Activated effector memory CD4-positive, alpha-beta T cell treated with Interleukin-2 at 50 U/mL for 16 hours (primary cell): ENCODE data around the gene SPN.
"Not testable (repeated sequence)": the region's sequence is repeated elsewhere in the genome, so short reads cannot be mapped to it uniquely, and the experiment has no call there.

ENCODE experiments used
- DNase-seq: peaks from one replicate; pipeline ENCODE4 v3.0.0-alpha.2; 2020

The SPN gene

DNA sequence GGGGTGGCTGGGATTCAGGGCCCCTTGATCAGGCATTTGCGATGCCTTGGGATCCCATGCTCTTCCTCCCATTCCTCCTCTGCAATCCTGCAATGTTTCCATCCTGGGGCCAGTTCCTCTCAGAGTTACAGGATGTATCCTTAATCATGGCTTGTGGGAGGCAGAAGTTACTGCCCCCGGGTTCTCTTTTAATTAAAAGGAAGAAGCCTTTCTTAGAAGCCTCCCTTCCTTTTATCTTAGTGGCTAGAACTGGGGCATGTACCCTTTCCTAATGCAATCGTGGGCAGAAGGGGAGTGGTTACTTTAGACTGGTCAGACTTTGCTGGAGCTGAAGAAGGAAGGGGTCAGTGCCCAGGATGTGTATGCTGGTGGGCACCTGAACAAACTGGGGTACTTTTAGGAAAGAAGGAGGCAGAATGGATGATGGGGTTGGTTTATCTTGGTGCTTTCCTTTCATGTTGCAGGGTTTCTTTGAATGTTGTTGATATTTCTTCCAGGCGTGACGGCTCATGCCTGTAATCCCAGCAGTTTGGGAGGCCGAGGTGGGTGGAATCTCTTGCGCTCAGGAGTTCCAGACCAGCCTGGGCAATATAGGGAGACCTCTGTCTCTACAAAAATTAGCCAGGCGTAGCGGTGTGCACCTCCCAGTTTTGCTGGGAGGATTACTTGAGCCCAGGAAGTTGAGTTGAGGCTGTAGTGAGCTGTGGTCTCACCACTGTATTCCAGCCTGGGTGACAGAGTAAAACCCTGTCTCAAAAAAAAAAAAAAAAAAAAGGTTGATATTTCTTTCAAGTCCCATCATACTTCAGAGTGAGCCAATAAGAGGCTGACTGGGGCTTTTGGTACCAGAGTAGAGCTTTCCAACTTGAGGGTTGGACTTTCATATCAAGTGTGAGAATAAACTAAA lies 13.2 kb upstream of the SPN start:
- DNase-seq = no peak

DNA sequence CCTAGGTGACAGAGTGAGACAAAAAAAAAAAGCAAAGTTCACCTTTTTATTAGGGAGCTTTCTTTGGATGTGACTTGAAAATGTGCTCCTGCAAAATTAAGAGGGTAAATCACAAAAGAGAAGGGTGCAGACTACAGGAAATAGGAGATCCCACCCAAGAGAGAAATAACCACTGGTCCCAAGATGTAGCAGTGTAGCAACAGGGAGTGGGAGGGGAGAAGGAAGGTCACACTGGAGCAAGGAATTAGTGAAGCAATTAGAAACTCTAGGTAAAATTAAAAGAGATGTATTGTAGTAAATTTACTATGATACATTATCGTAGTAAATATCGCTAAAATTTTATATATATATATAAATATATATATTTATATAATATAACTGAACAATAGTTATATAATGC lies 12.3 kb upstream of the SPN start:
- no peak for DNase-seq

DNA sequence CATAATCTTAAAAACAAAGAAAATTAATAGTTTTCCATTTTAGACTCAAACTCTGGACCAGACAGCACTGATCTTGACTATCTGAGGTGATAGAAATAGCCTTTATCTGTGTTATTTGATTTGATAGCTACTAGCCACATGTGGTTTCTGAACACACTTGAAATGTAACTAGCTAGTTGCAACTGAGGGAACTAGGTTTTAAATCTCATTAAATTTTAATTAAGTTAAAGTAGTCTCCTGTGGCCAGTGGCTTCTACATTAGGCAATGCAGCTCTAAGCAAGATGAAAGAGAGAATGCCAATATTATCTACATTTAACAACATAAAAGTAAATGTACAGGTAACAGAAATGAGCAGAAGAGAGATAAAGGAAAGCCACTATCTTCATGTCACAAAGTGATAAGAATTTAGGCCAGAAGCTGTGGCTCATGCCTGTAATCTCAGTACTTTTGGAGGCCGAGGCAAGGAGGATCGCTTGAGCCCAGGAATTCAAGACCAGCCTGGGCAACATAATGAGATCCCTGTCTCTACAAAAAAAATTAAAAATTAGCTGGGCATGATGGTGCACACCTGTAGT lies 11.2 kb upstream of the SPN start:
- no peak for DNase-seq

DNA sequence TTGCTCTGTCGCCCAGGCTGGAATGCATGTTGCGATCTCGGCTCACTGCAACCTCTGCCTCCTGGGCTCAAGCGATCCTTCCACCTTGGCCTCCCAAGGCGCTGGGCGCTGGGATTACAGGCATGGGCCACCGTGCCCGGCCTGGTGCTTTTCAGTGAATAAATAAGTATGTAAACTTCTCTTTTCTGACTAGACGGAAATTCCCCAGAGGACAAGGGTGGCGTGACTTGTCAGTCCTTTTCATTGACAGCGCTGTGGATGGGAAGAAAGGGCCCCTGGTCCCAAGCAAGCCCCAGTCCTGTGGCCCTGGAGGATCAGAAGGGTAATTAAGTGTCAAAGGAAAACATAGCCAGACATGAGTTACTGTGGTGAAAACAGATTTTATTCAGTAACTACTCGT lies 9.6 kb upstream of the SPN start:
- no peak for DNase-seq

DNA sequence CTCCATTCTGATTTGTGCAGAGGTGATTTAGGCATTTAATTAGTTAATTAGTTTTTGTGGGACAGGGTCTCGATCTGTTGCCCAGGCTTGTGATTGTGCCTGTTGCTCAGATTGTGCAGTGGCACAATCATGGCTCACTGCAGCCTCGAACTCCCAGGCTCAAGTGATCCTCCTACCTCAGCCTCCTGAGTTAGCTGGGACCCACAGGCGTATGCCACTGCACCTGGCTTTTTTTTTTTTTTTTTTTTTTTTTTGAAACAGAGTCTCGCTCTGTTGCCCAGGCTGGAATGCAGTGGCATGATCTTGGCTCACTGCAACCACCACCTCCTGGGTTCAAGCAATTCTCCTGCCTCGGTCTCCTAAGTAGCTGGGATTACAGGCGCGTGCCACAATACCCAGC lies 9.2 kb upstream of the SPN start:
- DNase-seq = not testable (repeated sequence)

DNA sequence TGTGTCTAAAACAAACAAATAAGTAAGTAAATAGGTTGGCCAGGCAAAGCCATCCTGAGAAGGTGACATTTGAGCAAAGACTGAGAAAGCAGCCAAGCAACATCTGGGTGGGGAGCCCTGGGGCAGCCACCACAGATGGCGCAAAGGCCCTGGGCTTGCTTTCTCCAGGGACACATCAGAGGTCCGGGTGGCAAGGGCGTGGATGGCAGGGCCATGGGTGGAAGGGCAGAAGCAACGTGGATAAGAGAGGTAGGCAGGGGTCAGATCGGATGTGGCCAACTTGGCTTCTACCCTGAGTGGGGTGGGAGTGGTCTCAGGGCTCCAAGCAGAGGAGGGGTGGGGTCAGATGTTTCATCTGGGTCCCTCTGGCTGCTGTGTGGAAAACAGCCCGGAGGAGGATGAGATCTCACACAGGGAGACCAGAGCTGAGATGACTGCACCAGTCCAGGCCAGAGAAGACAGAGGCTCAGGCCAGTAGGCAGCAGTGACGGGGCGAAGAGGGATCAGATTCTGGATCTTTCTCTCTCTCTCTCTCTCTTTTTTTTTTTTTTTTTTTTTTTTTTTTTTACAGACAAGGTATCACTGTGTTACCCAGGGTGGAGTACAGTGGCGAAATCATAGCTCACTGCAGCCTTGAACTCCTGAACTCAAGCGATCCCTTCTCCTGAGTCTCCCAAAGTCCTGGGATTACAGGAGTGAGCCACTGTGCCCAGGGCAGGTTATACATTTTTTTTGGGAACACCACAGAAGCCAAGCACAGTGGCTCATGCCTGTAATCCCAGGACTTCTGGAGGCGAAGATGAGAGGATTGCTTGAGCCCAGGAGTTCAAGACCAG lies 6.1 kb upstream of the SPN start:
- no peak for DNase-seq

DNA sequence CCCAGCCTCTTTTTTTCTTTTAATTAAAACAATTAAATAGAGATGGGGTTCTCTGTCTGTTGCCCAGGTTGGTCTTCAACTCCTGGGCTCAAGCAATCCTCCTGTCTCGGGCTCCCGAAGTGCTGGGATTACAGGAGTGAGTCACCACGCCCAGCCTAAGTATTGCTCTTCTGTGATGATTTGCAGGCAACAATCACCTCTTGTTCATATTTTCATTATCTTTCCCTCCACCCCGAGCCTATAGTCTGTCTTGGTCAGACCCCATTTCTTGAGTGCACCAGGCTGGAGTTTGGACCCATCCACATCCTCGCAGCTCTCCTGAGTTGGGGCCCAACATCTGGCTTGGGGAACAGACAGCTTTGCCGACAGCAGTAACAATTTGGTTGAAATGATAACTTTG lies 4.3 kb upstream of the SPN start:
- DNase-seq = no peak

DNA sequence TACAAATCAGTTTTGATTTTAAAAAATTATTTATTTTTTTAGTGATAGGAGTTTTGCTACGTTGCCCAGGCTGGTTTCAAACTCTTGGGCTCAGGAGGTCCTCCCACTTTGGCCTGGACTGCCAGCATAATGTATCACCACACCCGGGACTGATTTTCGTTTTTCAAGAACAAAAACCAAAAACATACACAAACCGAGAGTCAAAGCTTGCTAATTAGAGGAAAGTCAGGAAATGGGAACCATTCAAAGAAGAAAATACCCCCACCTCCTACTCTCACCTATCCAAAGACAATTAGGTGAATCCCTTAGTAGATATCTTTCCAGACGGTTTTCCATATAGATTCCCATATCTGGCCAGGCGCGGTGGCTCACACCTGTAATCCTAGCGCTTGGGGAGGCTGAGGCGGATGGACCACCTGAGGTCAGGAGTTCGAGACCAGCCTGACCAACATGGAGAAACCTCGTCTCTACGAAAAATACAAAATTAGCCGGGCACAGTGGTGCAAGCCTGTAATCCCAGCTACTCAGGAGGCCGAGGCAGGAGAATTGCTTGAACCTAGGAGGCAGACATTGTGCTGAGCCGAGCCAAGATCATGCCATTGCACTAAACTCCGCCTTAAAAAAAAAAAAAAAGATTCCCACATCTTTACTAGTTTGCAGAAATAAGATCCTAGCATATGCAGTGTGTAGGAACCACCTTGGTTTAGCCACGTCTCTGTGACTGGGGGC lies 883 bp upstream of the SPN start:
- no peak for DNase-seq

DNA sequence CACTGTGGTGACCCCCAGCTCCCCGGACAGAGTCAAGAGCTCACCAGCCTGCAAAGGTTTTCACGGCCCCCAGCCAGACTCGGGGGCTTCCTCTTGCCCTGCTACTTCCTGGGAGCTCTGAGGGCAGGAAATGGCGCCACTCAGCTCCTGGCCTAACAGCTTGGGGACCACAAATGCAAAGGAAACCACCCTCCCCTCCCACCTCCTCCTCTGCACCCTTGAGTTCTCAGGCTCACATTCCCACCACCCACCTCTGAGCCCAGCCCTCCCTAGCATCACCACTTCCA lies 375 bp upstream of the SPN start:
- no peak for DNase-seq

DNA sequence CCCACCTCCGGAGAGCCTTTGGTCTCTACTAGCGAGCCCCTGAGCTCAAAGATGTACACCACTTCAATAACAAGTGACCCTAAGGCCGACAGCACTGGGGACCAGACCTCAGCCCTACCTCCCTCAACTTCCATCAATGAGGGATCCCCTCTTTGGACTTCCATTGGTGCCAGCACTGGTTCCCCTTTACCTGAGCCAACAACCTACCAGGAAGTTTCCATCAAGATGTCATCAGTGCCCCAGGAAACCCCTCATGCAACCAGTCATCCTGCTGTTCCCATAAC lies 702 bp downstream of the SPN start:
- no peak for DNase-seq

DNA sequence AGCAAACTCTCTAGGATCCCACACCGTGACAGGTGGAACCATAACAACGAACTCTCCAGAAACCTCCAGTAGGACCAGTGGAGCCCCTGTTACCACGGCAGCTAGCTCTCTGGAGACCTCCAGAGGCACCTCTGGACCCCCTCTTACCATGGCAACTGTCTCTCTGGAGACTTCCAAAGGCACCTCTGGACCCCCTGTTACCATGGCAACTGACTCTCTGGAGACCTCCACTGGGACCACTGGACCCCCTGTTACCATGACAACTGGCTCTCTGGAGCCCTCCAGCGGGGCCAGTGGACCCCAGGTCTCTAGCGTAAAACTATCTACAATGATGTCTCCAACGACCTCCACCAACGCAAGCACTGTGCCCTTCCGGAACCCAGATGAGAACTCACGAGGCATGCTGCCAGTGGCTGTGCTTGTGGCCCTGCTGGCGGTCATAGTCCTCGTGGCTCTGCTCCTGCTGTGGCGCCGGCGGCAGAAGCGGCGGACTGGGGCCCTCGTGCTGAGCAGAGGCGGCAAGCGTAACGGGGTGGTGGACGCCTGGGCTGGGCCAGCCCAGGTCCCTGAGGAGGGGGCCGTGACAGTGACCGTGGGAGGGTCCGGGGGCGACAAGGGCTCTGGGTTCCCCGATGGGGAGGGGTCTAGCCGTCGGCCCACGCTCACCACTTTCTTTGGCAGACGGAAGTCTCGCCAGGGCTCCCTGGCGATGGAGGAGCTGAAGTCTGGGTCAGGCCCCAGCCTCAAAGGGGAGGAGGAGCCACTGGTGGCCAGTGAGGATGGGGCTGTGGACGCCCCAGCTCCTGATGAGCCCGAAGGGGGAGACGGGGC lies 1.3 kb downstream of the SPN start:
- DNase-seq = no peak

DNA sequence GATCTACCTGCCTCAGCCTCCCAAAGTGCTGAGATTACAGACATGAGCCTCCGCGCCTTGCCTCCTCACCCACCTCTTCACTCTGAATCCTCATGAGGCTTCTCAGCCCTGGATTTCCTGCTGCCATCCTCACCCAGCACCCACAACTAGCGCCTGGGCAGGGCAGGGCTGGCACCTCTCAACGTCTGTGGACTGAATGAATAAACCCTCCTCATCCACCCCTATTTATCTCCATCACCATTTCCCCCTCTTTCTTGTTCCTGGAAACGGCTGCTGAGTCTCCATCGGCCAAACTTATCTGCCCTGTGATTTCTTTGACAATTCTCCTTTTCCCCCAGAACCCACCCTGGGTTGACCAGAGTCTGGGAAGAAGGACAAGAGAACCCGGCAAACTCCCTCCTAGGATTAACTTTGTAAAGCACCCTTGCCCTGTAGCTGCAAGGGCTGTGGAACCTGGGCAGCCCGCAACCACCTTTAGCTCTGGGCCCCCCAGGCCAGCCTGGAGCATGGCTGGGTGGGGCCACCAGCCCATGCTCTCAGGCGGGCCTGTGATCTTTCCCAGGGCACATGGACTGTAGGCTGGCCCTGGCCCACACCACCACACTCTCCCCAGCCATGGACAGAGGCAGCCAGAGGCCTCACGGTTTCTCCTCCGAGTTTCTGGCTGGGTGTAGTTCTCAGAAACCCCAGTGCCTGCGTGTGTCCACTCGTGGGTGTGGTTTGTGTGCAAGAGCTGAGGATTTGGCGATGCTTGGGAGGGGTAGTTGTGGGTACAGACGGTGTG lies 2.4 kb downstream of the SPN start:
- DNase-seq = peak; percentile 3

DNA sequence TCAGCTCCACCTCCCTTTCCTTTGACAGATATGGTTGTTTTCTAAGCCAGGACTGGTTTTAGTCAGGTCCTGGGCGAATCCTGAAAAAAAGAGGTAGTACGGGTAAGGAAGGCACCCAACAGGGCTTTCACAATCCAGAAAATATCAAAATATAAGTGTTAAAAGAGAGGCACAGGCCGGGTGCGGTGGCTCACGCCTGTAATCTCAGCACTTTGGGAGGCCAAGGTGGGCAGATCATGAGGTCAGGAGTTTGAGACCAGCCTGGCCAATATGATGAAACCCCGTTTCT lies 4.2 kb downstream of the SPN start:
- DNase-seq = not testable (repeated sequence)

DNA sequence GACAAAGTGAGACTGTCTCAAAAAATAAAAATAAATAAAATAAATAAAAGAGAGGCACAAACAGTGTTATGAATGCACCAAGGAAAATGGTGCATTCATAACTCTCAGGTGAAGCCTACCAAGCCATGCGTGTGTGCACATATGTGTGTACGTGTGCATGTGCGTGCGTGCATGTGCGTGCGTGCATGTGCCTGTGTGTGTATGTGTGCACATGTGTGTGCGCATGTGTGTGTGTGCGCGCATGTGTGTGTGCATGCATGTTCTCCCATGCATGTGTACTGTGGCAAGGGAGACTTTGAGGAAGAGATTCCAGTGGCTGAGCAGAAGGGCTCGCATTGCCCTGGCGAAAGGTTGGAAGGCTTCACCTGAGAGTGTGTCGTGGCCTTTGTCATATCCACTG lies 4.7 kb downstream of the SPN start:
- no peak for DNase-seq

DNA sequence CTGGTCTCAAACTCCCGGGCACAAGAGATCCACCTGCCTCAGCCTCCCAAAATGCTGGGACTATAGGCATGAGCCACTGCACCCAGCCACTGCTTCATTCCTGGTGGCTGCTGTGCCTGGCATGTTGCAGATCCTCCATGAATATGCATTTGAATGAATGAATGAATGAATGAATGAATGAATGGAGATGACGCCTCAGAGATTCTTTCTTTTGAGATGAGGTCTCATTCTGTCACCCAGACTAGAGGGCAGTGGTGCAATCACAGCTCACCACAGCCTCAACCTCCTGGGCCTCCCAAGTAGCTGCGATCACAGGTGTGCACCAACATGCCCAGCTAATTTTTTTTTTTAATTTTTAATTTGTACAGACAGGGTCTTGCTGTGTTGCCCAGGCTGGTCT lies 5.2 kb downstream of the SPN start:
- DNase-seq = no peak

DNA sequence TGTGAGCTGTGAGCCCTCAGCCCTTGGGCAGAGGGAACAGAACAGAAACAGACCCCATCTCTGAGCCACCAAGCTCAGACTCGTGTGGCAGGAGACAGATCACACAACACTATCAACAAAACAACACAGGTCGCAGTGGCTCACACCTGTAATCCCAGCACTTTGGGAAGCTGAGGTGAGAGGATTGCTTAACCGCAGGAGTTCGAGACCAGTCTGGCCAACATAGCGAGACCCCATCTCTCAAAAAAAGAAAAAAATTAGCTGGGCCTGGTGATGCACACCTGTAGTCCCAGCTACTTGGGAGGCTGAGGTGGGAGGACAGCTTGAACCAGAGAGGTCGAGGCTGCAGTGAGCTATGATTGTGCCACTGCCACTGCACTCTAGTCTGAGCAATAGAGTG lies 10.5 kb downstream of the SPN start:
- no peak for DNase-seq

DNA sequence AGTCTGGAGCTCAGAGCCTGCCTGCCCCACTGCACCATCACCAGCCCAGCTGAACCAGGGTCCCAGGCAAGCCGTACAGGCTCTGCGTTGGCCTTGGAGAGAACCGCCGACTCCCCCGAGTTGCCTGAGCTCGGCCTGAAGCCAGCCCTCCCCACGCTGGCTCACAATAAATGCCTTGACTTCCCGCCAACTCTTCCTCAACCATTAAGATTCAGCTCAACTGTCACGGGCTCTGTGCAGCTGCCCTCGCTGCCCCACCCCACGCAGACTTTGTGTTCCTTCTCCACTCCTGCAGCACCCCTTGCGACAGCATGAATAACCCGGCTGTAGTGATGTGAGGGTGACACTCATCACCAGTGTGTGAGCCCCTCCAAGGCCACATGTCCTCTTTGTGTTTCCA lies 11.1 kb downstream of the SPN start:
- DNase-seq = no peak

DNA sequence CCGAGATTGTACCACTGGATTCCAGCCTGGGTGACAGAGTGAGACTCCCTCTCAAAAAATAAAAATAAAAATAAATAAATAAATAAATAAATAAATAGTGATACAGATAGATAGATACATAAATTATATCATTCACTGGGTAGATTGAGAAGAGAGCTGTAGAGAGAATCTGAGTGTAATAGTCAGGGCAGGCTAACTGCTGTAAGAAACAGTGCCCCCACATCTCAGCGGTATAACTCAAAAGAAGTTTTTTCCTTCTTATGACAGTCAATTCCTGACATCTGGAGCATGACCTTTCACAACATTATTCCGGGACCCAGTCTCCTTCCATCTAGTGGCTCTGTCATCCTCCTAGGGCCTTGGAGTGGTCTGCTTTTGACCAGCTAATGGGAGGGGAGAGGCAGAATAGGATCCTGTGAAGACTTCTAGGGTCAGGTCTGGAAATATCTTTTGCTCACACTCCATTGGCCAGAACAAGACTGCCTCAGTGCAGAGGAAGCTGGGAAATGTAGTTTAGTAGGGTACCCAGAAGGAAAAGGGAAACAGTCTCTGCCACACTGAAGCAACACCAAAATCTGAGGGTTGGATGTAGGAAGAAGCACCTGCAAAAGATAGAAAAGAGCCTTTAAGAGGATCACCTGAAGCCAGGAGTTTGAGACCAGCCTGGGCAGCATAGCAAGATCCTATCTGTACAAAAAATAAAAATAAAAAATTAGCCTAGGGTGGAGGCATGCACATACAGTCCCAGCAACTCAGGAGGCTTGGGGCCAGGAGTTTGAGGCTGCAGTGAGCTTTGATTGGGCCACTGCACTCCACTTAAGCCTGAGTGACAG lies 13.0 kb downstream of the SPN start:
- no peak for DNase-seq

DNA sequence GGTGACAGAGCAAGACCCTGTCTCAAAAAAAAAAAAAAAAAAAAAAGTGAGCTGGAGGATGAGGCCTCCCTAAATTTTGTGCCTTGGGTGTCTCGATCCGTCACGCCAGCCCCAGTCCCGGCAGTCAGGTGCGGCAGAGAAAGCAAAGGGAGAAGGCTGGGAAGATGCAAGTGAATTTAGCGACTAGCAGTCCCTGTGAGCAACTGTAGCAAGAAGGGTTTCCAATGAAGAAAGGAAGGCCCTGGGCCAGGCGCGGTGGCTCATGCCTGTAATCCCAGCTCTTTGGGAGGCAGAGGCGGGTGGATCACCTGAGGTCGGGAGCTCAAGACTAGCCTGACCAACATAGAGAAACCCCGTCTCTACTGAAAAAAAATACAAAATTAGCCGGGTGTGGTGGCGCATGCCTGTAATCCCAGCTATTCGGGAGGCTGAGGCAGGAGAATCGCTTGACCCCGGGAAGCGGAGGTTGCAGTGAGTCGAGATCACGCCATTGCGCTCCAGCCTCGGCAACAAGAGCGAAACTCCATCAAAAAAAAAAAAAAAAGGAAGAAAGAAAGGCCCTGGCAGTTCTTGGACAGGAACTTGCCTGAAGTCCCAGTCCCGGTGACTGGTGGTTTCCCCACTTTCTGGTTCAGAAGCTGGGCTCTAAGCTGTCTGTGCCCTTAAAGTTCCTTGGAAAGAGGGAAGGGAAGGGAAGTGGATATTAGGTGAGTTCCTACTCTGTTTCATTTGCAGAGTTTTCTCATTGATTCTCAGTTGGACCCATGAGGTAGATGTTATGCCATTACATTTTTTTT lies 14.1 kb downstream of the SPN start:
- no peak for DNase-seq

DNA sequence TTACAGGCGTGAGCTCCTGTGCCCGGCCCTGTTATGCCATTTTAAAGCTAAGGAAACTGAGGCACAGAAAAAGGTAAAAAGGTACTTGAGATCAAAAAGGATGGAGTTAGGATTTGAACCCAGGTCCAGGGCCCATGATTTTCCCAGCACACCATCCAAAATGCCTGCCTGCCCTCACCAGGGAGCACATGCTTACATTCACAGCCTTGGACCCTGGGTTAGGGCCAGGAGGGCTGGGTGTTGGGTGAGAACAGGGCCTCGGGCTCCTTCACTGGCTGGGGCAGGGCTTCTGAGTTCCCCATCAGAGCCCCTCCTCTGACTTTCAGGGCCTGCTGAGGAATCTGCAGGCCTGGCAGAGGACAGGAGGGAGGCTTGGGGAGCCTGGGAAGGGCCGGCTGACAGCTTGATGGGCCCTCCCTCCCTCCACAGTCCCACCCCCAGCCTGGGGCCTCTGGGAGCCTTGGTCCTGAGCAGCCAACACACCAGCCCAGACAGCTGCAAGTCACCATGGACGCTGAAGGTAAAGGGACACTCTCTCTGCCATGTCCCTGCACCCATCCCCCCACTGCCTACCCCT lies 15.7 kb downstream of the SPN start, which contains the start of gene QPRT:
Gene QPRT (plus strand): TSS at position 490 of the 577 bp plus-strand sequence. CDS start 18 bp downstream, at position 508.
- no peak for DNase-seq
